ENCODE measurements around the gene ACP7.

The ACP7 gene

DNA sequence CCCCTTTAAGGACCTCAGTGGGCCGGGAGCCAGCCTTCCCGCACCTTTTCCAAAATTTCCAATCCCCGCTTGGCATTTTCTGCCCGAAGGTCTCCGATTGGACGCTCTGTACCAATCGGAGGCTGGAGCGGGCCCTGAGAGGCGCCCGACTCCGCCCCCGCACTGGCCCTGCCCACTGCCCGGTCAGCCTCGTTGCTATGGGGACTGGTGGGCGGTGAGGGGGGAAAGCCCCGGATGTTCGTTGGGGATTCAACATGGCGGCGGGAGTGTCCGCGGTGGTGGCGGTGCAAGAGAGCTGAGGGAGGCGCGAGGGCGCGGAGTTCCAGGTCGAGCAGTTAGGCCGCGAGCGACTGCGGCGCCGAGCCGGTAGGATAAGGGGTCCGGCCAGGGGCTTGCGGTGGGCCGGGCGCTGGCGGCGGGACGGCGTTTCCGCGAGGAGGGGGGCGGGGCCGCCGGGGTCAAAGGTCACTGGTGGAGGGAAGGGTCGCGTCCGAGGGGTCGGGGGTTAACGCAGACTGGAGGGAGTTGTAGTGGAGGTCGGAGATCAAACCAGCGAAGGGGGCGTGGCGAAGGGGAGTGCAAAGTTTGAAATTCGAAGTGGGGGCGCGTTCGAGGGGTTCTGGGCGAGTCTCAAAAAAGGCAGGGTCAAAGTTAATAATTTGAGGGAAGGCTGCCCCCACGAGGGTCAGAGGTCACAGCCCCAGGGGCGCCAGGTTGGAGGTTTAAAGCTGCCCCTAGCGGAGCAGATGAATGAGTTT, 41.6 kb downstream of the ACP7 start, which contains the start of gene PAK4:
TSS of gene PAK4 (plus strand) at position 233 of the 758 bp plus-strand sequence. CDS start 43,768 bp downstream, outside the sequence.
- H3K9me3 ChIP-seq (ENCODE audit: control insufficient read depth, low read length) = no peaks in the 10 kb centered on the region
- no peaks in the 10 kb centered on the region for H3K27me3 ChIP-seq (replicated peaks; ENCODE audit: control insufficient read depth, insufficient read depth, low read length)
- peaks cover 28% of the 10 kb centered on the region for H3K4me1 ChIP-seq (ENCODE audit: control insufficient read depth, insufficient read depth, low read length)
- peak within 1 kb of the TSS; percentile 92 for H3K4me3 ChIP-seq (ENCODE audit: low read length)
- peak within 1 kb of the TSS; percentile 88 for H3K9ac ChIP-seq (ENCODE audit: low read length)
- peak; percentile 100 for DNase-seq (ENCODE audit: low read depth)
- no peaks in the 10 kb centered on the region for H3K36me3 ChIP-seq (ENCODE audit: control insufficient read depth, insufficient read depth, low read length, severe bottlenecking)

DNA sequence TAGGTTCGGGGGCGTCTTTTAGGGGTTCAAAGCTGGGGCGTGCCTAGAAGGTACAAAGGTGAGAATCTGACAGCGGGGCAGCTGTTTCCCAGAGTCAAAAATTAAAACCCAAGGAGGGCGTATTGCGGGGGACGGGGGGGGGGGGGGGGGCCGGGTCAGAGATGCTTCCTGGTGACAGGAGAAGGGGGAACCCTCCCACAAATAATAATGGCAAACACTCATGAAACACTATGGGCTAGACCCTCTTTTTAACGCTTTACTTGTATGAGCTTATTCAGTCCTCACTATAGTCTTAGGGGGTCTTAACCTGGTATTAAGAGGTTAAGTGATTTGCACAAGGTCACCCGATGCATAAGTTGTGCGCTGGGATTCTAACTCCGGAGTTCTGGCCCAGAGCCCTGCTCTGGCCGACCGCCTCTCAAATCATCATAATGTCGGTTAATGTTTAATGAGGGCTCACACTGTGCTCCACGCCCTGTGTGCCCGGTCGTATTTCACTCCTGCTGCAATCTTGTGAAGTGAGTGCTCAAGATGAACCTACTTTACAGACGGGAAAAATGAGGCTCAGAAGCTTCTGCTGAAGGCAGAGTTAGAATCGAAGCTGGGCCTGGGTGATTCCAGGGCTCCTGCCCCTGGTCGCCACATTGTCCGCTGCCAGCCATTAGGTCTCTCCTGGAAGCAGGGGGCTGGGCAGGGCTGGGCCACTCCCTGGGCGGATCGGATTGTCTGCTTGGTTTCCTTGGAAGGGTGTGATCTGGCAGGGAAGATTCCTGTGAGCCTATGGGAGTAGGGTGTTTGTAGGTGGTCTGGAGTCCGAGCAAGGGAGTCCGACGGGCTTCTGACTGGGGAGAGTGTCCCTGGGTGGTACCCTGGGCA, 42.4 kb downstream of the ACP7 start:
- H3K4me3 ChIP-seq (ENCODE audit: low read length) = peak overlapping the region; percentile 92
- H3K27me3 ChIP-seq (replicated peaks; ENCODE audit: control insufficient read depth, insufficient read depth, low read length) = no peaks in the 10 kb centered on the region
- H3K9ac ChIP-seq (ENCODE audit: low read length) = peak overlapping the region; percentile 88
- no peaks in the 10 kb centered on the region for H3K36me3 ChIP-seq (ENCODE audit: control insufficient read depth, insufficient read depth, low read length, severe bottlenecking)
- DNase-seq (ENCODE audit: low read depth) = peak; percentile 50
- peaks cover 34% of the 10 kb centered on the region for H3K4me1 ChIP-seq (ENCODE audit: control insufficient read depth, insufficient read depth, low read length)
- no peaks in the 10 kb centered on the region for H3K9me3 ChIP-seq (ENCODE audit: control insufficient read depth, low read length)

DNA sequence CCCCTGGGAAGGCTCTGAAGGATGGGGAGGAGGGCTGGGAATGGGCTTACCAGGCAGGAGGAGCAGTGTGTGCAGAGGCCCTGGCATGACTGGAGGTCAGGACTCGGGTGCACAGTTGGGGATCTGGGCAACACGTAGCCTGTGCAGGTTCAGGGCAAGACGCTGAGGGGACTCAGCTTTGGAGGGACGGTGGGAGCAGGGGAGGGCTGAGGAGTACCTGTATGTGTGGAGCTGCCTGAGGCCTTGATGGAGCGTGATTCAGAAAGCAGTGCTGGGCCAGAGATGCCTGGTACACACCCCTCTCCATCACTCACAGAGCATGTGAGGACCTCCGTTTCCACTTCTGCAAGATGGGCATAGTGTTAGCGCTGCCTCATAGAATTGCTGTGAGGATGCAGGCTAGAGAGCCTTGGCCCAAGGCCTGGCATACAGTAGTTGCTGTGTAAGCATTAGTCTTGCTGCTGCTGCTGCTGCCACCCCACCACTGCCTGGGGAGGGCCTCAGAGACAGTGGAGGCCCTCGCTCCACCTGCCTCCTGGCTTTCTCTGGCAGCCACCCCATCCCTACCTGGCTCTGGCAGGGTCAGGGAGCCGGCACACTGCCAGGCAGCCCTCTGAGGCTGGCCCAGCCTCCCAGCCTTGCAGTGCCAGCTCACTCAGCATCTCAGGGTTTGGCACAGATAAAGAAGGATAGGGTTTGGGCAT, 43.8 kb downstream of the ACP7 start:
- no peaks in the 10 kb centered on the region for H3K27me3 ChIP-seq (replicated peaks; ENCODE audit: control insufficient read depth, insufficient read depth, low read length)
- peak overlapping the region; percentile 6 for H3K9ac ChIP-seq (ENCODE audit: low read length)
- no peak overlapping the region for H3K4me3 ChIP-seq (ENCODE audit: low read length)
- H3K36me3 ChIP-seq (ENCODE audit: control insufficient read depth, insufficient read depth, low read length, severe bottlenecking) = no peaks in the 10 kb centered on the region
- no peaks in the 10 kb centered on the region for H3K9me3 ChIP-seq (ENCODE audit: control insufficient read depth, low read length)
- peaks cover 35% of the 10 kb centered on the region for H3K4me1 ChIP-seq (ENCODE audit: control insufficient read depth, insufficient read depth, low read length)
- DNase-seq (ENCODE audit: low read depth) = no peak

- H3K4me3 ChIP-seq (ENCODE audit: low read length) = no peak overlapping the region
- H3K4me1 ChIP-seq (ENCODE audit: control insufficient read depth, insufficient read depth, low read length) = peaks cover 35% of the 10 kb centered on the region
- H3K9me3 ChIP-seq (ENCODE audit: control insufficient read depth, low read length) = no peaks in the 10 kb centered on the region
- peak overlapping the region; percentile 6 for H3K9ac ChIP-seq (ENCODE audit: low read length)
- no peaks in the 10 kb centered on the region for H3K36me3 ChIP-seq (ENCODE audit: control insufficient read depth, insufficient read depth, low read length, severe bottlenecking)
- no peaks in the 10 kb centered on the region for H3K27me3 ChIP-seq (replicated peaks; ENCODE audit: control insufficient read depth, insufficient read depth, low read length)
- peak; percentile 39 for DNase-seq (ENCODE audit: low read depth)
These were observed 44.4 kb downstream of the ACP7 start for GRCh38 chr19:39128516-39129079.

DNA sequence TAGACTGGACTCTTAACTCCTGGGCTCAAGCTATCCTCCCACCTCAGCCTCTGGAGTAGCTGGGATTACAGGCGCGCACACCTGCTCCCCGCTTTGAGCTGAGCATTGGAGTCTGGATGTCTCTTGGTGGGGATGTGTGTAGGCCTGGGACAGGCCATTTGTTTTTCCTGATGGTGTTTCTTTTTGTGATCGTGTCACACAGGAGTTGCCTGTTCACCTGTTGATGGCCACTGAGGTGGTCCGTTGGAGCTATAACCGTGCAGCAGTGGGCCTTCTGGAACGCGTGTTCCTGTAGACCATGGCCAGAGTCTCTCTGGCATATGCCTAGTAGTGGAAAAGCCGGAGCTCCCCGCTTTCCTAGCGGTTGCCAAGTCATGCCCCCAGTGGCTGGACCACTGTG, 44.9 kb downstream of the ACP7 start:
- Histone ChIP-seq H3K27me3 (replicated peaks; ENCODE audit: control insufficient read depth, insufficient read depth, low read length) (no peaks in the 10 kb centered on the region), H3K9ac (ENCODE audit: low read length) (no peak overlapping the region), H3K36me3 (ENCODE audit: control insufficient read depth, insufficient read depth, low read length, severe bottlenecking) (no peaks in the 10 kb centered on the region), H3K9me3 (ENCODE audit: control insufficient read depth, low read length) (no peaks in the 10 kb centered on the region), H3K4me3 (ENCODE audit: low read length) (no peak overlapping the region), H3K4me1 (ENCODE audit: control insufficient read depth, insufficient read depth, low read length) (peaks cover 35% of the 10 kb centered on the region)
- no peak for DNase-seq (ENCODE audit: low read depth)

DNA sequence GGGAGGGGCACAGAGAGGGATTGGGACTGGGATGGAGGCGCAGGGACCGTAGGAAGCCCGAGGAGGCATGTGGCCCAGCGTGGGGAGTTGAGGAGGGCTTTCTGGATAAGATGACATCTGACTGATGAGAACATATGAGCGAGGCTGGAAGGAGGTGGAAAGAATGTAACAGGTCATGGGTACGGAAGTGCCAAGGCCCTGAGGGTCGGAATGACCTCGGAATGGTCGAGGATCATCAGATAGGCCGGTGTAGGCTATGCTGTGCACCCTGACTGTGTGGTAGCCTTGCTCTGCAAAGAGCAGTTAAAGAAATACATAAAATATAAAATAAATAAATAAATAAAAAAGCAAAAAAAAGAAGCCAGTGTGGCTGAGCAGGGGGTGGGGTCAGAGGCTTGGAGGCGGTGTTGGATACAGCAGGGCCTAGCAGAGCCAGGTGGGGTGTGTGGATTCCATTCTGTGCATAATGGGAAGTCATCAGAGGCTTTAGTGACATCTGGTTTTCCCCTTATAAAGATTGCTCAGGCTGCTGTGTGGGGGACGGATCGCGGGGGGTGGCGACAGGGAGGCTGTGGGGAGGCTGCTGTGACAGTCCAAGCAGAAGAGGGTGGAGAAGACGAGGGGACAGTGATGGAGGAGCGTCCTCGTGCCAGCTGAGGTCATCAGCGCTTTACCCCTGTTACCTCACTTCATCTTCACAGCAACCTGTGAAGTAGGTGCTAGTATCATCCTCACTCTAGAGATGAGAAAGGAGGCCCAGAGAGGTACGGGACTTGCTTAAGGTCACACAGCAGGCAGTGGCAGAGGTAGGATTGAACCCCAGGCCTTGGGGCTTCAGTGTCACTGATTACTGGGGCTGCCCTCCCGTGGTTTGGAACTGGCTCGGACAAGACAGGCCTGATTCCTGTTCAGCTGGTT, 46.4 kb downstream of the ACP7 start:
- peaks cover 32% of the 10 kb centered on the region for H3K4me1 ChIP-seq (ENCODE audit: control insufficient read depth, insufficient read depth, low read length)
- H3K9ac ChIP-seq (ENCODE audit: low read length) = no peak overlapping the region
- no peak overlapping the region for H3K4me3 ChIP-seq (ENCODE audit: low read length)
- no peak for DNase-seq (ENCODE audit: low read depth)
- no peaks in the 10 kb centered on the region for H3K36me3 ChIP-seq (ENCODE audit: control insufficient read depth, insufficient read depth, low read length, severe bottlenecking)
- H3K9me3 ChIP-seq (ENCODE audit: control insufficient read depth, low read length) = no peaks in the 10 kb centered on the region
- no peaks in the 10 kb centered on the region for H3K27me3 ChIP-seq (replicated peaks; ENCODE audit: control insufficient read depth, insufficient read depth, low read length)

GRCh38 chr19:39131255-39131755, 47.1 kb downstream of the ACP7 start:
- Histone ChIP-seq H3K9ac (ENCODE audit: low read length) (no peak overlapping the region), H3K36me3 (ENCODE audit: control insufficient read depth, insufficient read depth, low read length, severe bottlenecking) (no peaks in the 10 kb centered on the region), H3K4me1 (ENCODE audit: control insufficient read depth, insufficient read depth, low read length) (peaks cover 32% of the 10 kb centered on the region), H3K4me3 (ENCODE audit: low read length) (no peak overlapping the region), H3K9me3 (ENCODE audit: control insufficient read depth, low read length) (no peaks in the 10 kb centered on the region), H3K27me3 (replicated peaks; ENCODE audit: control insufficient read depth, insufficient read depth, low read length) (no peaks in the 10 kb centered on the region)
- no peak for DNase-seq (ENCODE audit: low read depth)

GRCh38 chr19:39132344-39132969, 48.3 kb downstream of the ACP7 start:
- H3K4me1 ChIP-seq (ENCODE audit: control insufficient read depth, insufficient read depth, low read length) = peaks cover 23% of the 10 kb centered on the region
- no peak for DNase-seq (ENCODE audit: low read depth)

GRCh38 chr19:39133431-39134270, 49.5 kb downstream of the ACP7 start:
- Histone ChIP-seq H3K9ac (ENCODE audit: low read length) (no peak overlapping the region), H3K36me3 (ENCODE audit: control insufficient read depth, insufficient read depth, low read length, severe bottlenecking) (no peaks in the 10 kb centered on the region), H3K4me1 (ENCODE audit: control insufficient read depth, insufficient read depth, low read length) (peaks cover 16% of the 10 kb centered on the region), H3K9me3 (ENCODE audit: control insufficient read depth, low read length) (no peaks in the 10 kb centered on the region), H3K27me3 (replicated peaks; ENCODE audit: control insufficient read depth, insufficient read depth, low read length) (no peaks in the 10 kb centered on the region), H3K4me3 (ENCODE audit: low read length) (no peak overlapping the region)
- DNase-seq (ENCODE audit: low read depth) = no peak

More at GRCh38 chr19:39132344-39132969, 48.3 kb downstream of the ACP7 start:
- H3K36me3 ChIP-seq (ENCODE audit: control insufficient read depth, insufficient read depth, low read length, severe bottlenecking) = no peaks in the 10 kb centered on the region
- H3K9ac ChIP-seq (ENCODE audit: low read length) = no peak overlapping the region
- no peaks in the 10 kb centered on the region for H3K27me3 ChIP-seq (replicated peaks; ENCODE audit: control insufficient read depth, insufficient read depth, low read length)
- no peaks in the 10 kb centered on the region for H3K9me3 ChIP-seq (ENCODE audit: control insufficient read depth, low read length)
- H3K4me3 ChIP-seq (ENCODE audit: low read length) = no peak overlapping the region
